T-helper 1 cell treated with Interleukin-12 subunit alpha and Interleukin-12 subunit beta and Interleukin-4 antibody, amounts not matched to agents 30 μg/mL and 1 μg/mL, for 36 hours (primary cell): ENCODE data around the gene SAMD8.
A peak's percentile ranks its signal among the peaks of the same experiment; 100 is the strongest.
"Not testable (repeated sequence)": the region's sequence is repeated elsewhere in the genome, so short reads cannot be mapped to it uniquely, and the experiment has no call there.

ENCODE experiments used
- H3K27ac Mint-ChIP-seq: one replicate; pipeline ENCODE4 v1.8.0; 2021; ENCODE audit warnings: mild to moderate bottlenecking, mixed read lengths
- H3K27me3 Mint-ChIP-seq: one replicate; pipeline ENCODE4 v1.8.0; 2021; ENCODE audit warnings: low read depth, mixed read lengths
- H3K36me3 Mint-ChIP-seq: one replicate; pipeline ENCODE4 v1.8.0; 2021; ENCODE audit warnings: low read depth, mixed read lengths
- H3K4me1 Mint-ChIP-seq: one replicate; pipeline ENCODE4 v1.8.0; 2021; ENCODE audit warnings: low read depth, mixed read lengths
- H3K4me3 Mint-ChIP-seq: one replicate; pipeline ENCODE4 v1.8.0; 2021; ENCODE audit warnings: mild to moderate bottlenecking, moderate library complexity, mixed read lengths
- H3K9me3 Mint-ChIP-seq: one replicate; pipeline ENCODE4 v1.8.0; 2021; ENCODE audit warnings: mixed read lengths

SAMD8 gene

GRCh38 chr10:75176046-75176445, 64.6 kb downstream of the SAMD8 start:
- Mint-ChIP-seq H3K27me3 (no peaks in the 10 kb centered on the region), H3K4me1 (peaks cover 23% of the 10 kb centered on the region), H3K4me3 (no peak overlapping the region), H3K27ac (no peak overlapping the region), H3K9me3 (no peaks in the 10 kb centered on the region), H3K36me3 (peaks cover 19% of the 10 kb centered on the region)

GRCh38 chr10:75176736-75177135, 65.3 kb downstream of the SAMD8 start:
- Mint-ChIP-seq H3K4me3 (no peak overlapping the region), H3K36me3 (peaks cover 19% of the 10 kb centered on the region), H3K4me1 (peaks cover 27% of the 10 kb centered on the region), H3K27ac (no peak overlapping the region), H3K27me3 (no peaks in the 10 kb centered on the region), H3K9me3 (no peaks in the 10 kb centered on the region)

GRCh38 chr10:75179657-75180177, 68.3 kb downstream of the SAMD8 start:
- no peaks in the 10 kb centered on the region for H3K9me3 Mint-ChIP-seq
- no peak overlapping the region for H3K27ac Mint-ChIP-seq
- H3K4me1 Mint-ChIP-seq: peaks cover 26% of the 10 kb centered on the region
- H3K4me3 Mint-ChIP-seq: no peak overlapping the region
- H3K27me3 Mint-ChIP-seq: no peaks in the 10 kb centered on the region
- peaks cover 17% of the 10 kb centered on the region for H3K36me3 Mint-ChIP-seq

- Mint-ChIP-seq H3K4me1 (peaks cover 21% of the 10 kb centered on the region), H3K9me3 (no peaks in the 10 kb centered on the region), H3K36me3 (peaks cover 13% of the 10 kb centered on the region), H3K4me3 (no peak overlapping the region), H3K27me3 (no peaks in the 10 kb centered on the region), H3K27ac (no peak overlapping the region)
Measured at GRCh38 chr10:75180592-75180991, 69.1 kb downstream of the SAMD8 start.

GRCh38 chr10:75181073-75181472, 69.6 kb downstream of the SAMD8 start:
- Mint-ChIP-seq H3K27me3 (no peaks in the 10 kb centered on the region), H3K27ac (peak overlapping the region; percentile 3), H3K4me1 (peaks cover 21% of the 10 kb centered on the region), H3K9me3 (no peaks in the 10 kb centered on the region), H3K4me3 (no peak overlapping the region), H3K36me3 (peaks cover 11% of the 10 kb centered on the region)

- Mint-ChIP-seq H3K27ac (no peak overlapping the region), H3K4me3 (no peak overlapping the region), H3K9me3 (no peaks in the 10 kb centered on the region), H3K36me3 (no peaks in the 10 kb centered on the region), H3K27me3 (no peaks in the 10 kb centered on the region), H3K4me1 (peaks cover 14% of the 10 kb centered on the region)
Measured at GRCh38 chr10:75186310-75186709, 74.9 kb downstream of the SAMD8 start.

- Mint-ChIP-seq H3K27ac (peak overlapping the region; percentile 63), H3K36me3 (no peaks in the 10 kb centered on the region), H3K4me3 (no peak overlapping the region)
Measured at GRCh38 chr10:75187961-75188426, 76.5 kb downstream of the SAMD8 start.

GRCh38 chr10:75188522-75188921, 77.1 kb downstream of the SAMD8 start:
- H3K9me3 Mint-ChIP-seq, H3K36me3 Mint-ChIP-seq, H3K27me3 Mint-ChIP-seq, H3K27ac Mint-ChIP-seq, H3K4me3 Mint-ChIP-seq: not testable (repeated sequence)
- peaks cover 11% of the 10 kb centered on the region for H3K4me1 Mint-ChIP-seq

More at GRCh38 chr10:75187961-75188426, 76.5 kb downstream of the SAMD8 start:
- Mint-ChIP-seq H3K9me3 (no peaks in the 10 kb centered on the region), H3K4me1 (peaks cover 13% of the 10 kb centered on the region), H3K27me3 (no peaks in the 10 kb centered on the region)

- Mint-ChIP-seq H3K9me3 (no peaks in the 10 kb centered on the region), H3K27ac (no peak overlapping the region), H3K4me1 (peaks cover 10% of the 10 kb centered on the region)
Measured at GRCh38 chr10:75189266-75190096, 78.0 kb downstream of the SAMD8 start.

GRCh38 chr10:75191821-75192568, 80.5 kb downstream of the SAMD8 start:
- Mint-ChIP-seq H3K27ac (no peak overlapping the region), H3K27me3 (no peaks in the 10 kb centered on the region), H3K9me3 (no peaks in the 10 kb centered on the region), H3K4me3 (no peak overlapping the region), H3K4me1 (peaks cover 8% of the 10 kb centered on the region), H3K36me3 (peaks cover 3% of the 10 kb centered on the region)

More at GRCh38 chr10:75189266-75190096, 78.0 kb downstream of the SAMD8 start:
- no peaks in the 10 kb centered on the region for H3K27me3 Mint-ChIP-seq
- H3K36me3 Mint-ChIP-seq: peaks cover 3% of the 10 kb centered on the region
- no peak overlapping the region for H3K4me3 Mint-ChIP-seq

GRCh38 chr10:75194625-75195024, 83.2 kb downstream of the SAMD8 start:
- H3K27me3 Mint-ChIP-seq, H3K4me3 Mint-ChIP-seq, H3K9me3 Mint-ChIP-seq, H3K36me3 Mint-ChIP-seq, H3K4me1 Mint-ChIP-seq, H3K27ac Mint-ChIP-seq: not testable (repeated sequence)

- Mint-ChIP-seq H3K4me3 (no peak overlapping the region), H3K27me3 (no peaks in the 10 kb centered on the region), H3K9me3 (no peaks in the 10 kb centered on the region), H3K36me3 (peaks cover 3% of the 10 kb centered on the region), H3K4me1 (no peaks in the 10 kb centered on the region), H3K27ac (no peak overlapping the region)
Measured at GRCh38 chr10:75195035-75195763, 83.7 kb downstream of the SAMD8 start.

GRCh38 chr10:75197066-75197465, 85.6 kb downstream of the SAMD8 start:
- H3K27me3 Mint-ChIP-seq: no peaks in the 10 kb centered on the region
- no peaks in the 10 kb centered on the region for H3K9me3 Mint-ChIP-seq
- H3K27ac Mint-ChIP-seq: no peak overlapping the region
- H3K4me3 Mint-ChIP-seq: no peak overlapping the region
- H3K36me3 Mint-ChIP-seq: peaks cover 3% of the 10 kb centered on the region
- H3K4me1 Mint-ChIP-seq: peaks cover under 1% of the 10 kb centered on the region

GRCh38 chr10:75197906-75198305, 86.5 kb downstream of the SAMD8 start:
- Mint-ChIP-seq H3K27ac (no peak overlapping the region), H3K9me3 (no peaks in the 10 kb centered on the region), H3K4me3 (no peak overlapping the region), H3K4me1 (peaks cover 1% of the 10 kb centered on the region), H3K36me3 (peaks cover 3% of the 10 kb centered on the region), H3K27me3 (no peaks in the 10 kb centered on the region)
